HUES6 (cell line): ENCODE results near the gene AIF1.
A peak's percentile ranks its signal among the peaks of the same experiment; 100 is the strongest.

Experiments used
- H3K27ac ChIP-seq: 2 replicates; pipeline ENCODE4 v1.7.0; 2013; ENCODE audit warnings: low read depth, mild to moderate bottlenecking, low read length, inconsistent platforms
- H3K27me3 ChIP-seq: 2 replicates; pipeline ENCODE4 v1.6.1; 2013; ENCODE audit warnings: low read length; ENCODE audit not compliant: control insufficient read depth, insufficient read depth
- H3K36me3 ChIP-seq: 2 replicates; pipeline ENCODE4 v1.6.1; 2013; ENCODE audit warnings: low read length; ENCODE audit not compliant: control insufficient read depth, insufficient read depth
- H3K4me1 ChIP-seq: 2 replicates; pipeline ENCODE4 v1.6.1; 2013; ENCODE audit warnings: low read length; ENCODE audit not compliant: control insufficient read depth, insufficient read depth
- H3K4me3 ChIP-seq: 2 replicates; pipeline ENCODE4 v1.5.1; 2013; ENCODE audit warnings: low read depth, low read length
- H3K9ac ChIP-seq: one replicate; pipeline ENCODE4 v1.6.1; 2013; ENCODE audit warnings: mild to moderate bottlenecking, low read length
- H3K9me3 ChIP-seq: 2 replicates; pipeline ENCODE4 v1.6.1; 2013; ENCODE audit warnings: low read depth, low read length; ENCODE audit not compliant: control insufficient read depth, insufficient read depth

Gene AIF1

DNA sequence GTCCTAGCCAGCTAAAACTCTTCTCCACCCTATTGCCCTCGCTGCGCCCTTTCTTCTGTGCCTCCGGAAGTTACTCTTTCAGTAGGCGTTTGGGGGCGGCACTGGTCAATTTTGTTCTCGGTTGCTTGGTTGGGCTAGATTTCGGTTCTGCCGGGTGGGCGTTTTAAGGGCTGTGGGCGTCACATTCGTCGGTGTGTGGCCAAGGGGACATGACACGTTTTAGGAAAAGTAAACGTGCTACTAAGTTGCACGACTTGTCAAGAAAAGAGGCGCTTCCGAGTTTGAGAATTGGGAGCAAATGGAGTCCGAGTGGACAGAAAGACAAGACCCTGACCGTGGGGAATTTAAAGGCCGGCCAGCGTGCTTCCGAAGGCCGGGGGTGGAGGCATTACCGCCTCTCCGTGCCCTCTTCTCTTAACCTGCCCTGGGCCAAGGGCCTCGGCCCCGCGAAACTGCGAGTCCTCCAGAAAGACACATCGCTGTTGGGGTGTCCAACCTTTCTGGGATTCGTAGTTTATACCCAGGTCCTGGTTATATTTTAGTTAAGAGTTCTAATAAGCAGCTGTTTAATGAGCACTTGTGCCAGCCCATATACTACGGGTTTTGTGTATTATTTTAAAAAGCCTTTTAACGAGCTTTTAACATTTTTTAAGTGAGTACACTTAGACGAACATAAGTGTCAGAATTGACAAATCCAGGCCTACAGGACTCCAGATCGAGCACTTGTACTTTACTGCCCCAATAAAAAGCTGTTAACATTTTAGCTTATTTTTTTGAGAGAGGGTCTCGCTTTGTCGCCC, 38.1 kb downstream of the AIF1 start:
- Histone ChIP-seq H3K36me3 (peaks cover 35% of the 10 kb centered on the region), H3K27ac (peak overlapping the region; percentile 98), H3K4me1 (no peaks in the 10 kb centered on the region), H3K9me3 (no peaks in the 10 kb centered on the region), H3K9ac (peak overlapping the region; percentile 98), H3K27me3 (no peaks in the 10 kb centered on the region), H3K4me3 (peak overlapping the region; percentile 85)

DNA sequence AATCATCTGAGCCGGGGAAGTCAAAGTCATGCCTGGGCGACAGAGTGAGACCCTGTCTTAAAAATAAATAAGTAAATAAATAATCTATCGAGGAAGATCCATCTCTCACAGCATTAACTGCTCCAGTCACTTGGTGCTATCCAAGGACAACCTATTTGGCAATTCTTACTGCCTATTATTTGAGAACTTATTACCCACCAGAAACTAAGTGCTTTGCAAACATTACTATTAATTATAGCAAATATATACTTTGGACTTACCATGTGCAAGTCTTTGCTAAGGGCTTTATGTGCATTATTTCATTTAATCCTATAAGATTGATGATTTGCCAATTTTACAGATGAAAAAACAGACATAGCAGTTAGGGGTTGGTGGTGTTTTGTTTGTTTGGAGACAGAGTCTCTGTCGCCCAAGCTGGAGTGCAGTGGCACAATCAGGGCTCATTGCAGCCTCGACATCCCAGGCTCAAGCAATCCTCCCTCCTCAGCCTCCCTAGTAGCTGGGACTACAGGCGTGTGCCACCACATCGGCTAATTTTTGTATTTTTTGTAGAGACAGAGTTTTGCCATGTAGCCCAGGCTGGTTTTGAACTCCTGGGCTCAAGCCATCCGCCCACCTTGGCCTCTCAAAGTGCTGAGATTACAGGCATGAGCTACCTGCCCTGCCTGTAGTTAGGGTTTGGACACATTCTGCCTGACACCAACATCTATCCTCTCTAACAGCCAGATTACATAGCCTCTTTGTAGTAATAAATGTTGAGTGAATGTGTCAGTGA, 39.7 kb downstream of the AIF1 start:
- Histone ChIP-seq H3K4me3 (no peak overlapping the region), H3K9ac (no peak overlapping the region), H3K4me1 (peaks cover 4% of the 10 kb centered on the region), H3K27ac (no peak overlapping the region), H3K27me3 (no peaks in the 10 kb centered on the region), H3K9me3 (no peaks in the 10 kb centered on the region), H3K36me3 (peaks cover 18% of the 10 kb centered on the region)

DNA sequence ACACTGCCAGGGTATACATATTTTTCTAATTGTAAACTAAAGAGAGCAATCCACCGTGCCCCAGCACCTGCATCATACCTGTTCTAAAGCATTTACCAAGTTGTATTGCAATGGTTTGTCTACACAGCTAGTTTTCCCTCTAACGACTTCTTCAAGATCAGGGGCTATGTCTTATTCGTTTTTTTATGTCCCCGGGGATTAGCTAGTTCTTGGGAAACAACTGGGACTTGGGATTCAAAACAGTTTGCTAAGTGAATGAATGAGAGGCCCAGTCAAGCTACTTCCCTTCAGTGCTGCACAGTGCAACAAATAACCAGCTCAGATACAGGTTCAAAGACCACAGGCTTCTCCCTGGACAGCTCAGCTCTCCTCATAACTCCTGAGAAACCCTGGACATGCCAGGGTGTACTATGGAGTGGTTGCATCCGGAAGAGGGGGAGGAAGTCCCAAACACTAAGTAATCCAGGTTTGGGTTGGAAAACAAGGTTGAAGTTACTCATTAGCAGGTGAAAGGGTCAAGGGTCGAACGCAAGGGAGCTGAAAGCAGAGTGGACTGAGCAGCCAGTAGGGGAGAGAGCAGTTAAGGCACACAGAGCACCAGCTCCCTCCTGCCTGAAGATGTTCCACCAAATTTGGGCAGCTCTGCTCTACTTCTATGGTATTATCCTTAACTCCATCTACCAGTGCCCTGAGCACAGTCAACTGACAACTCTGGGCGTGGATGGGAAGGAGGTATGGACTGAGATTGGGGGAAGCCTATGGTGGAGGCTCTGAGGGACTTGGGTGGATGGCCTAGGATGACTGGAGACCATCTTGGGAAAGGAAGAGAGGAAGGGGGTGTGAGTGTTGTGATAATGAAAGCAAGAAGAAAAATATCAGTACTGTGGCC, 40.6 kb downstream of the AIF1 start, which contains the start of gene APOM:
APOM (plus strand) TSS at position 546 of the 889 bp plus-strand sequence; CDS start at position 619, 73 bp downstream.
- Histone ChIP-seq H3K4me1 (peaks cover 4% of the 10 kb centered on the region), H3K36me3 (peaks cover 14% of the 10 kb centered on the region), H3K9me3 (no peaks in the 10 kb centered on the region), H3K27ac (no peak within 1 kb of the TSS), H3K27me3 (no peaks in the 10 kb centered on the region), H3K9ac (no peak within 1 kb of the TSS), H3K4me3 (no peak within 1 kb of the TSS)

DNA sequence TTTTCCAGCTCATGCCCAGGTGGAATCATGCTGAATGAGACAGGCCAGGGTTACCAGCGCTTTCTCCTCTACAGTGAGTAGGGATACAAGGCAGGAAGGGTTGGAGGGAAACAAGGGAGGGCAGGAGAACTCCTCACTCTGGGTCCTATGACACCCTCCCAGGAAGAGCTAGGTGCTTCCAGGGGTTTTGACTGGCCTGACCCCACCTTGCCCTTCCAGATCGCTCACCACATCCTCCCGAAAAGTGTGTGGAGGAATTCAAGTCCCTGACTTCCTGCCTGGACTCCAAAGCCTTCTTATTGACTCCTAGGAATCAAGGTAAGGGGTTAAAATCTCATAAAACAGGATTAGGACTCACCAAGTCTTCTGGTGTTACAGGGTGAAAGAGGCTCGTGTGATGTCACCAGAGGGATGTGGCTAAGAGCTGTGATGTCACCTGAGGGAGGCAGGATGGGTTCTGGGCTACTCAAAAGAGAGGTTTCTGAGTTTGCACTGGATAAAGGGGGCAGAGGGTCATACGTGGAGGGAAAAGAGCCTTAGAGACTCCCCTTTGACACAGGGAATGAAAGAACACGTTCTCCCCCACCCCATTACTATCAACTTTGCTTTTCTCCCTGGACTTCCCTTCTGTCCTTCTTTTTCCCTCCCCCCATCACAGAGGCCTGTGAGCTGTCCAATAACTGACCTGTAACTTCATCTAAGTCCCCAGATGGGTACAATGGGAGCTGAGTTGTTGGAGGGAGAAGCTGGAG, 42.5 kb downstream of the AIF1 start:
- Histone ChIP-seq H3K4me1 (peaks cover 9% of the 10 kb centered on the region), H3K27me3 (no peaks in the 10 kb centered on the region), H3K36me3 (peaks cover 19% of the 10 kb centered on the region), H3K27ac (no peak overlapping the region), H3K4me3 (no peak overlapping the region), H3K9me3 (no peaks in the 10 kb centered on the region), H3K9ac (no peak overlapping the region)

DNA sequence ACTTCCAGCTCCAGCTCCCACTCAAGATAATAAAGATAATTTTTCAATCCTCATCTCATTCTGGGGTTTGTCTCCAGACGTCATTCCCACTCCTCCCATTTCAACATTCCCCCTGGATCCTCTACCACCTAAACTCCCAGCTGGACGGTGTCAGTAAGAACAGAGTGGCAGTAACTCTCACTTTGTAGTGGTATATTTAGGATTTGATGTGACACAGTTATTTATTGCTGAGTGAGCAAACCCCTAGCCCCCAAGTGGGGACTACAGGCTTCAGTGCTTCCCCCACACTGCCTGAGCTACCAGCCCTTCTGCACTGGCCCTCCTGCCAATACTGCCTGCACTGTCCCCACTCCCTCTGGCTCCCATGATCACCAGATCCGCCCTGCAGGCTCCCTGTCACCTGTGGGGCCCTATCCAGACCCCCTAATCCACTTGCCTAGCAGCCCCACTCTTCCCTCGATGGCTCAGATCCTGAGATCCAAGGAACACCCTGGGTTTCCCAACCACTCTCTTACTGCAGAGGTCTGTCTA, 43.2 kb downstream of the AIF1 start:
- H3K27me3 ChIP-seq = no peaks in the 10 kb centered on the region
- H3K4me3 ChIP-seq = no peak overlapping the region
- no peak overlapping the region for H3K9ac ChIP-seq
- peaks cover 24% of the 10 kb centered on the region for H3K36me3 ChIP-seq
- no peak overlapping the region for H3K27ac ChIP-seq
- H3K4me1 ChIP-seq = peaks cover 9% of the 10 kb centered on the region
- H3K9me3 ChIP-seq = no peaks in the 10 kb centered on the region

DNA sequence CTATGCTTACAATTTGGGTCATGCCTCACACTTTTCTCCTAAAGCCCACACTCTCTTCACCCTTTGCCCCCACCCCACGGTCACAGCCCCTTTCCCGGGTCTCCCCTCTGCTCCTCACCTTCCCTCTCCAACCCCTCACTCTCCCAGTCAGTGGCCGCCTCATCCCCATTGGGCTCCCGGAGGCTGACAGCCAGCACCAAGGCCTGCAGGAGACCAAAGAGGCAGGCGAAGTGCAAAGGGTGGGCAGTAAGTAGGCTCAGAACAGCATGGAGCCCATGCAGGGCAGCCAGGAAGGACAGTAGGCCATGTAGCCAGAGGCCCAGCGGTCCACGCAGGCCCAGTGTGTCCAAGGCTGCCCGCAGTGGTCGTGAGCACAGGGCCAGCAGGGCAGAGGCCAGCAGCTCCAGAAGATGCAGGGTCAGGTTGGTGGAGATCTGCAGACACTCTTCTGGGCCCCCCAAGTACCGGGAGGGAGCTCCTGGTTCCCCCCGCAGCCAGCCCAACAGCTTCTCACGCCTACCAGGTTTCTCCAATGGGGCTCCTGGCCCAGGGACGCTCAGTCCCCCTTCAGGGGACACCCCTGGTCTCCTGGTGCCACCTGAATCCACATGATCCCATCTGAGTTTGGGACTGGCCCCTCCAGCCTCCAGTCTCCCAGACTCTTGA, 44.1 kb downstream of the AIF1 start:
- H3K36me3 ChIP-seq = peaks cover 33% of the 10 kb centered on the region
- peak overlapping the region; percentile 97 for H3K4me3 ChIP-seq
- H3K27me3 ChIP-seq = no peaks in the 10 kb centered on the region
- no peaks in the 10 kb centered on the region for H3K9me3 ChIP-seq
- H3K27ac ChIP-seq = no peak overlapping the region
- peak overlapping the region; percentile 99 for H3K9ac ChIP-seq
- peaks cover 17% of the 10 kb centered on the region for H3K4me1 ChIP-seq

DNA sequence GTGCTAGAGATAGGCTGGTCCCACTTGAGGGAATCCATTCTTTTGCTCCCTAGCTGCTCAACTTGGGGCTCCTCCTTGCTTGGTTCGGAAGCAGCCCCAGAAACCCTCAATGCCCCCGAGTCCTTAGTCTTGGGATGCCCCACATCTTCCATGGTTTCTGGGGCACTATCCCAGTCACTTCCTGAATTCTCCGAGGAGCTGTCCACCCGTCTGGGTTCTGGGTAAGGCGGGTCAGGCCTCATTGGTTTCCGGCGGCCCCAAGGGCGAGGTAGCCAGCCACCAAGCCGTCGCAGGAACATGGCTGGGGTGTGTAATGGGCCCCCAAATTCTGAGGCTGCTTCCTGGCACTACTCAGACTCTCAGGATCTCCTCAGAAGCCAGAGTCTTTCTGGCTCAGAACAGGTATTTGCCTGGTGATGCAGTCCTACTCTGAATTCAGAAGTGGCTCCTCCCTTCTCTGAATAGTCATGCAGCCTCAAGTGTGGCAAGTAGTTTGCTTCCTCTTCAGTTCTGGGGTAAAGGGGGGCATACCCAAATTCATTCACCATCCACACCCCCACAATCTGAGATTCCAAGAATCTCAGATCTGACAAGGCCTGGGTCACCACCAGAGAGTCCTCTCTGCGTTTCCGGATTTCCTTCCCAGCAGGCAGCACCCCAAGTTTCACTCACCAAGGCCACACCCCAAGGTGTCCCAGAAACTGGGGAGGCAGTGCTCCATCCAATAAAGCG, 44.8 kb downstream of the AIF1 start:
- peak overlapping the region; percentile 82 for H3K27ac ChIP-seq
- H3K9me3 ChIP-seq = no peaks in the 10 kb centered on the region
- peaks cover 34% of the 10 kb centered on the region for H3K36me3 ChIP-seq
- no peaks in the 10 kb centered on the region for H3K27me3 ChIP-seq
- peak overlapping the region; percentile 99 for H3K9ac ChIP-seq
- H3K4me1 ChIP-seq = peaks cover 21% of the 10 kb centered on the region
- H3K4me3 ChIP-seq = peak overlapping the region; percentile 97

DNA sequence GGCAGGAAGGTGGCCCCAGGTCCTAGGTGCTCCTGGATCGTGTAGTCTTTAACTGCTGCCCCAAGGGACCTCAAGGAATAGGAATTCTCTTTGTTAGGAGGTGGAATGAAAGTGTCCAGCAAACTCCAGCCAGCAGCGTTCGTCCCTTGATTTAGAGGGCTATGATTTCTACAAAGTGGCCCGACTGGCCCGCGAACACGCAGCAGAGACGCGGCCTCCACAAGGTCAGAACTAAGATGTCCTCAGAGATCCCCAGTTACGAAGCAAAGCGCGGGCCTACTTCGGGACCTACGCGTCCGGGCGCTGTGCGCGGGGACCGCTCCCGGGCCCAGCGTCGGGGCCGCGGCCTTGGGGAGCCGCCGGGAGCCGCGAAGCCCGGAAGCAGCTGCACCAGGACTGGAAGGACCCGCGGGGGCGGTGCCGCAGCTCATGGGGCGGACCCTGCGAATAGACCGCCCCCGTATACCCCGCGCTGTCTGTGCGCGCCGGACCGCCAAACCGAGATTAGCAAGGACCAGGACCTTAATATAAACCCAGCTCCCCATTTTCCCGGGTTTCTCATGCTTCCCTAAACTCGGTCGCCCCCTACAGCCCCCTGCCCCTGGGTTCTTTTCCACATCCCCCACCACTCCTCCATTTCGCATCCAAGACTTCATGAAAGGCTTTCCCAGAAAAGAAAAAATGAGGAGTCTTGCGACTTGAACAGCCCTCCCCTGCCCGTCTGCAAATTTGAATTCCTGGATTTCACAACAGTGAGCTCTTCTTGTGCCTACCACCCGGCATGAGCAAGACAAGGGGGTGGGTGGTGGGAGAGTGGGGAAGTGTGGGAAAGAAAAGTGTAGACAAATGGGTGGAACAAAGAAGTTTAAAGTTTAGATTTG, 45.6 kb downstream of the AIF1 start, which contains the start of gene C6orf47:
C6orf47 (minus strand) TSS at position 398 of the 881 bp plus-strand sequence. CDS start 831 bp downstream, outside the sequence.
- Histone ChIP-seq H3K27me3 (no peaks in the 10 kb centered on the region), H3K9ac (peak within 1 kb of the TSS; percentile 99), H3K9me3 (no peaks in the 10 kb centered on the region), H3K27ac (peak within 1 kb of the TSS; percentile 82), H3K36me3 (peaks cover 34% of the 10 kb centered on the region), H3K4me1 (peaks cover 21% of the 10 kb centered on the region), H3K4me3 (peak within 1 kb of the TSS; percentile 97)
